Fibroblast of lung (primary cell): ENCODE data around the gene HSF4. TPM values are rescaled to one million over a fixed set of nuclear protein-coding genes. Genes with fewer than 3 reads are reported as not detected.

ENCODE experiments used
- DNase-seq, 2 donors: peaks; one replicate each; pipeline versions ENCODE4 v3.0.0 to v3.0.0-alpha.2; 2010; ENCODE audit warnings: low read depth in 2 of 2
- H2AFZ ChIP-seq: 2 replicates; pipeline ENCODE4 v1.5.1; 2012; ENCODE audit warnings: low read length, control low read depth, inconsistent platforms
- H3K27ac ChIP-seq: 2 replicates; pipeline ENCODE4 v1.5.1; 2011; ENCODE audit warnings: low read length, control low read depth; ENCODE audit not compliant: insufficient read depth
- H3K27me3 ChIP-seq: 2 replicates; pipeline ENCODE4 v1.5.1; 2011; ENCODE audit warnings: mild to moderate bottlenecking, low read length; ENCODE audit not compliant: control insufficient read depth, insufficient read depth
- H3K36me3 ChIP-seq: 2 replicates; pipeline ENCODE4 v1.5.1; 2011; ENCODE audit warnings: low read length; ENCODE audit not compliant: control insufficient read depth, insufficient read depth
- H3K4me1 ChIP-seq: 2 replicates; pipeline ENCODE4 v1.5.1; 2011; ENCODE audit warnings: low read length; ENCODE audit not compliant: control insufficient read depth, insufficient read depth; ENCODE audit errors: extremely low read depth
- H3K4me2 ChIP-seq: 2 replicates; pipeline ENCODE4 v1.5.1; 2011; ENCODE audit warnings: low read length, control low read depth; ENCODE audit not compliant: insufficient read depth; ENCODE audit errors: extremely low read depth
- H3K4me3 ChIP-seq, 4 experiments: fragments of 200-600 bp in 1 of 4; sonication (generic) in 1 of 4; replicated peaks in 1 of 4; 2 replicates each; pipeline ENCODE4 v1.5.1; 2011 to 2016; ENCODE audit warnings: low read length in 4 of 4, low read depth in 3 of 4, mild to moderate bottlenecking in 3 of 4, control low read depth in 2 of 4, inconsistent platforms in 1 of 4, mixed read lengths in 1 of 4; ENCODE audit not compliant: insufficient read depth in 1 of 4; ENCODE audit errors: control extremely low read depth in 1 of 4
- H3K79me2 ChIP-seq: 2 replicates; pipeline ENCODE4 v1.5.1; 2012; ENCODE audit warnings: mild to moderate bottlenecking, low read length, inconsistent platforms; ENCODE audit not compliant: control insufficient read depth, insufficient read depth
- H3K9ac ChIP-seq: 2 replicates; pipeline ENCODE4 v1.5.1; 2011; ENCODE audit warnings: mild to moderate bottlenecking, low read length, control low read depth; ENCODE audit not compliant: insufficient read depth
- H3K9me3 ChIP-seq: 2 replicates; pipeline ENCODE4 v1.5.1; 2012; ENCODE audit warnings: low read depth, low read length; ENCODE audit not compliant: control insufficient read depth, insufficient read depth
- H4K20me1 ChIP-seq: 2 replicates; pipeline ENCODE4 v1.5.1; 2011; ENCODE audit warnings: low read length; ENCODE audit not compliant: control insufficient read depth, insufficient read depth; ENCODE audit errors: extremely low read depth
- CTCF ChIP-seq, 2 donors: IDR thresholded peaks in 1 of 2; conservative IDR thresholded peaks in 1 of 2; 1 replicate in 1 of 2; 2 replicates in 1 of 2; pipeline ENCODE4 v1.5.1; 2011 to 2012; ENCODE audit warnings: low read length in 2 of 2, control low read depth in 1 of 2, inconsistent platforms in 1 of 2, low read depth in 1 of 2, mild to moderate bottlenecking in 1 of 2
- EZH2 ChIP-seq: IDR thresholded peaks from 2 replicates; pipeline ENCODE4 v1.5.1; 2012; ENCODE audit warnings: low read length, control low read depth, mild to moderate bottlenecking; ENCODE audit errors: missing control alignments
- polyA plus RNA-seq, 2 donors: library from polyadenylated mRNA; depleted of rRNA in 1 of 2; stranded (reverse) in 1 of 2; unstranded in 1 of 2; fragments of >200 nt; gene quantifications; 2 replicates each; pipeline ENCODE4 v1.2.1, GENCODE V29; 2011 to 2012; ENCODE audit warnings: missing spikeins in 1 of 2
- total RNA-seq: library from RNA; depleted of rRNA; stranded (reverse); fragments of >200 nt; gene quantifications from 2 replicates; pipeline ENCODE4 v1.2.1, GENCODE V29; 2014

The HSF4 gene
- total and polyA plus RNA-seq, 2 donors (not counting 1 experiment from before 2014, with no cell fraction given) = 6.4 to 25.8 TPM

DNA sequence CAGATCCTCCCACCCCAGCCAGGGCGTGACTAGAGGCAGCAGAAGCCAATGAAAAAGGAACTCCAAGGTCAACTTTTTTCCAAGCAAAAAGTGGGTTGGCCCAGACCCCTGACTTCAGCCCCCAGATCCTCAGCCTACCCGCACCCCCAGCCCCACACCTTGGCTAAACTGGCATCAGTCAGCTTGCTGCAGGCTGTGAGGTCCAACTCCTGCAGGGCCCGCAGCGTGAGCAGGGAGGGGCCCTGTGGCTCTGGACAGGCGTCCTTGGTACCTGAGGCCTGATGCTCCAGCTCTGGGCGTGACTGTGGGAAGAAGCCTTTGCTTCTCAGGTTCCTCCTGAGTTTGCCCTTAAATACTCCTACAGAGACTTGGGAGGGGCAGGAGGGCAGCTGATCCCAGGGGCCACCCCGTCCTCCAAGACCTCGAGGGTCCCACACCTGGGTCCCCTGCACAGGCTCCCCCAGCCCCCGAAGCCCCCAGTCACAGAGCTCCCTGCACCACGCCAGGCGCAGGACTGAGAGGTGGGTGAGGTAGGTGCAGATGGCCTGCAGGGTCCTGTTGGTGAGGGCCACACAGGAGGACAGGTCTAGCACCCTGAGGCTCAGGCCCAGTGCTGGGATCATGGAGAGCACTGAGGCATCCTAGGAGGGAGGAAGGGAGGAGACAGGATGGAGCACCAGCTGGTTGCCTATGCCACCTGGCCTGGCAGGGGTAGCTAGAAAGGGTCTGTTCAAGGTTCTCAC, 43.8 kb downstream of the HSF4 start:
- DNase-seq = no peak

DNA sequence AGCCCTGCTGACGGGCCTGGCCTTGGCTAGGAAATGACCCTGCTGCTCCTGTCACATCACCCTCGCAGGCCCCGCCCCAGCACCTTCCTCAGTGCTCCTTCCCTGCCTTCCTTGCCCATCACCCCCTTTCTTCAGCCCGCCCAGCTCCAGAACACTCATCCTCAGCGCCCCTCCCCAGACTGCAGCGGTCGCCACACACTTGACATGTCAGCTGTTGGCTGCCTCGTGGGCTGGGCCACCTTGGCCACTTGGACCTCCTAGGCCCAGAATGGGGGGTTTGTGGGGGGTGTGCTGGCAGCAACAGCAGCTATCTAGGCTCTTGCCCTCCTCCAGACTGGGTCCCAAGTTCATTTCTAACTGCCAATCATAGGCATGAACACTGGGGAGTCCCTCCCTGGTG, 45.0 kb downstream of the HSF4 start:
- Histone ChIP-seq H3K79me2 (no peaks in the 10 kb centered on the region), H3K9me3 (no peaks in the 10 kb centered on the region), H3K36me3 (no peaks in the 10 kb centered on the region), H3K27me3 (no peaks in the 10 kb centered on the region), H4K20me1 (no peaks in the 10 kb centered on the region), H3K4me1 (peaks cover 12% of the 10 kb centered on the region), H3K9ac (no peak overlapping the region), H2AFZ (no peak overlapping the region), H3K27ac (no peak overlapping the region), H3K4me2 (no peak overlapping the region), H3K4me3 (no peak overlapping the region)
- TF ChIP-seq CTCF (conservative IDR thresholded peaks at IDR 0.05 in 1 of 2, IDR thresholded peaks at IDR 0.05 in 1 of 2; ENCODE audit: low read depth in 1 of 2, low read length in 2 of 2) = no peak
- no peak for TF ChIP-seq EZH2
- DNase-seq = no peak

More for the DNA sequence above, 43.8 kb downstream of the HSF4 start:
- no peak overlapping the region for H3K27ac ChIP-seq
- no peaks in the 10 kb centered on the region for H3K79me2 ChIP-seq
- no peaks in the 10 kb centered on the region for H4K20me1 ChIP-seq
- no peak overlapping the region for H3K9ac ChIP-seq
- H3K4me3 ChIP-seq = no peak overlapping the region
- H3K4me1 ChIP-seq = peaks cover 12% of the 10 kb centered on the region
- H3K36me3 ChIP-seq = peaks cover 7% of the 10 kb centered on the region
- no peak overlapping the region for H2AFZ ChIP-seq
- H3K9me3 ChIP-seq = no peaks in the 10 kb centered on the region
- H3K4me2 ChIP-seq = no peak overlapping the region
- H3K27me3 ChIP-seq = no peaks in the 10 kb centered on the region
- TF ChIP-seq EZH2 = no peak
- TF ChIP-seq CTCF (conservative IDR thresholded peaks at IDR 0.05 in 1 of 2, IDR thresholded peaks at IDR 0.05 in 1 of 2; ENCODE audit: low read depth in 1 of 2, low read length in 2 of 2) = no peak

DNA sequence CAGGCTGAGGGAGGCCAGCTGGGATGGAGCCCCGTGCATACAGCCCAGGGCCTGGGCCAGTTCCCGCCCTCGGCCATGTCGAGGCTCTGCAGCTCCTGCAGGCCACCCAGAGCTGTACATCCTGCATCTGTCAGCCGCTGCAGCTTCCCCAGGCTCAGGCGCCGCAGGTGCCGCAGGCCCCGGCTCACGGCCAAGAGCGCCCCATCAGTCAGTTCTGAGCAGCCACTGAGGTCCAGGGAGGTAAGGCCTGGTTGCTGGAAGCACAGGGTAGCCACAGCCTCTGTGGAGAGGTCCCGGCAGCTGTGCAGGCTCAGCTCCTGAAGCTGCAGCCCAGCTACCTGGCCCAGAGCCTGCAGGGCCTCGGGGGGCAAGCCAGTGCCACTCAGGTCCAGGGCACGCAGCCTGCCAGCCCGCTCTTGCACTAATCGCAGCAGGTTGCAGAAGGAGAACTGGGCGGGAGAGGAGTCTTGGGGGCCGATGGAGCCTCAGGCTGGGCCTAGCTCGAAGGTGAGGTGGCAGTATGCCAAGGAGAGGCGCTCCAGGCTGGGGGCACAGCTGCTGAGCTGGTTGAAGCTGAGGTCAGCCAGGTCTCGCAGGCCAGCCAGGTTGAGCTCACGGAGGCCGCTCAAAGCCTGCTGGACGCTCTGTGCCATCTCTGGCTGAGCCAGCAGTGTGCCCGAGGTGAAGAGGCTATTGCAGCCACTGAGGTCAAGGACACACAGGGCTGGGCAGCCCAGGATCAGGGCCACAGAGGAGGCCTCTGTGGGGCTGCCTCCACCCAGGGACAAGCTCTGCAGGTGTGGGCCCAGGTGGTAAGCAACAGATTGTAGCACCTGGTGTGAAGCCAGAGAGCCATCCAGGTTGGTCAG, 45.8 kb downstream of the HSF4 start:
- Histone ChIP-seq H3K4me2 (no peak overlapping the region), H3K9ac (no peak overlapping the region), H3K27me3 (no peaks in the 10 kb centered on the region), H2AFZ (no peak overlapping the region), H3K4me3 (no peak overlapping the region), H3K79me2 (no peaks in the 10 kb centered on the region), H3K9me3 (no peaks in the 10 kb centered on the region), H3K4me1 (peaks cover 12% of the 10 kb centered on the region), H3K27ac (no peak overlapping the region), H4K20me1 (no peaks in the 10 kb centered on the region), H3K36me3 (no peaks in the 10 kb centered on the region)
- TF ChIP-seq EZH2 = no peak
- no peak for TF ChIP-seq CTCF (conservative IDR thresholded peaks at IDR 0.05 in 1 of 2, IDR thresholded peaks at IDR 0.05 in 1 of 2; ENCODE audit: low read depth in 1 of 2, low read length in 2 of 2)
- DNase-seq = no peak
